ENCODE results near the gene PTPRG.

DNA sequence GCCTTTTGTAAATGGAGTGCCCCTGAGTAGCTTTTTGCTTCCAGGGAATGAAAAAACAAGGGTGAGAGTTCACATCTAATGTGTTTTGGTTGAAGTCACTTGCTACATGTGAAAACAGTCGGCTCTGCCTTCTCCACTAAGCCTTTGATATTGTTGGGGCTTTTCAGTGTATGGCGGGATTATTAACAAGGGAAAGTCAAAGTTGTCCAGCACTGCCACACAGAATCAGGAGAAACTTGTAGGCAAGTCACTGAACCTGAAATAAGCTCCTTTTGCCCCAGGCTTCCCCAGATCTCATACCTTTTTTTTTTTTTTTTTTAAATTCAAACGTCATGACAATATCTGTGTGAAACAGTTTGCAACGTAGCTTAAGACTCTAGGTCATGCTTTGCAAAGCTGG, 564.0 kb downstream of the PTPRG start:
- no peak for TF ChIP-seq POLR2A (IDR thresholded peaks at IDR 0.05)
- TF ChIP-seq, protein P1, sequence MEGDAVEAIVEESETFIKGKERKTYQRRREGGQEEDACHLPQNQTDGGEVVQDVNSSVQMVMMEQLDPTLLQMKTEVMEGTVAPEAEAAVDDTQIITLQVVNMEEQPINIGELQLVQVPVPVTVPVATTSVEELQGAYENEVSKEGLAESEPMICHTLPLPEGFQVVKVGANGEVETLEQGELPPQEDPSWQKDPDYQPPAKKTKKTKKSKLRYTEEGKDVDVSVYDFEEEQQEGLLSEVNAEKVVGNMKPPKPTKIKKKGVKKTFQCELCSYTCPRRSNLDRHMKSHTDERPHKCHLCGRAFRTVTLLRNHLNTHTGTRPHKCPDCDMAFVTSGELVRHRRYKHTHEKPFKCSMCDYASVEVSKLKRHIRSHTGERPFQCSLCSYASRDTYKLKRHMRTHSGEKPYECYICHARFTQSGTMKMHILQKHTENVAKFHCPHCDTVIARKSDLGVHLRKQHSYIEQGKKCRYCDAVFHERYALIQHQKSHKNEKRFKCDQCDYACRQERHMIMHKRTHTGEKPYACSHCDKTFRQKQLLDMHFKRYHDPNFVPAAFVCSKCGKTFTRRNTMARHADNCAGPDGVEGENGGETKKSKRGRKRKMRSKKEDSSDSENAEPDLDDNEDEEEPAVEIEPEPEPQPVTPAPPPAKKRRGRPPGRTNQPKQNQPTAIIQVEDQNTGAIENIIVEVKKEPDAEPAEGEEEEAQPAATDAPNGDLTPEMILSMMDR (IDR thresholded peaks at IDR 0.05), result no peak
